ENCODE measurements around the gene CAVIN2. TPM values are rescaled to one million over a fixed set of nuclear protein-coding genes. Genes with fewer than 3 reads are reported as not detected.

CAVIN2 gene, protein sequence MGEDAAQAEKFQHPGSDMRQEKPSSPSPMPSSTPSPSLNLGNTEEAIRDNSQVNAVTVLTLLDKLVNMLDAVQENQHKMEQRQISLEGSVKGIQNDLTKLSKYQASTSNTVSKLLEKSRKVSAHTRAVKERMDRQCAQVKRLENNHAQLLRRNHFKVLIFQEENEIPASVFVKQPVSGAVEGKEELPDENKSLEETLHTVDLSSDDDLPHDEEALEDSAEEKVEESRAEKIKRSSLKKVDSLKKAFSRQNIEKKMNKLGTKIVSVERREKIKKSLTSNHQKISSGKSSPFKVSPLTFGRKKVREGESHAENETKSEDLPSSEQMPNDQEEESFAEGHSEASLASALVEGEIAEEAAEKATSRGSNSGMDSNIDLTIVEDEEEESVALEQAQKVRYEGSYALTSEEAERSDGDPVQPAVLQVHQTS
- 10 to 100 TPM in 4 of 6 experiments, 1 to 10 TPM in 2; 3.1 to 15.9 (median 14.5) TPM for total RNA-seq (2021; fragmentation: NEBNext Ultra II Directional; extraction: Animal tissue kit (Norgen Biotek cat#: 25700))
- long read RNA-seq, transcript CAVIN2-201 (2 exons, 3,229 nt), result major isoform, 5 of 7 reads
- long read RNA-seq, partial matches to known transcripts, result 1 of 7 reads
- long read RNA-seq, other reads (novel, unspliced or antisense), result 1 of 7 reads

DNA sequence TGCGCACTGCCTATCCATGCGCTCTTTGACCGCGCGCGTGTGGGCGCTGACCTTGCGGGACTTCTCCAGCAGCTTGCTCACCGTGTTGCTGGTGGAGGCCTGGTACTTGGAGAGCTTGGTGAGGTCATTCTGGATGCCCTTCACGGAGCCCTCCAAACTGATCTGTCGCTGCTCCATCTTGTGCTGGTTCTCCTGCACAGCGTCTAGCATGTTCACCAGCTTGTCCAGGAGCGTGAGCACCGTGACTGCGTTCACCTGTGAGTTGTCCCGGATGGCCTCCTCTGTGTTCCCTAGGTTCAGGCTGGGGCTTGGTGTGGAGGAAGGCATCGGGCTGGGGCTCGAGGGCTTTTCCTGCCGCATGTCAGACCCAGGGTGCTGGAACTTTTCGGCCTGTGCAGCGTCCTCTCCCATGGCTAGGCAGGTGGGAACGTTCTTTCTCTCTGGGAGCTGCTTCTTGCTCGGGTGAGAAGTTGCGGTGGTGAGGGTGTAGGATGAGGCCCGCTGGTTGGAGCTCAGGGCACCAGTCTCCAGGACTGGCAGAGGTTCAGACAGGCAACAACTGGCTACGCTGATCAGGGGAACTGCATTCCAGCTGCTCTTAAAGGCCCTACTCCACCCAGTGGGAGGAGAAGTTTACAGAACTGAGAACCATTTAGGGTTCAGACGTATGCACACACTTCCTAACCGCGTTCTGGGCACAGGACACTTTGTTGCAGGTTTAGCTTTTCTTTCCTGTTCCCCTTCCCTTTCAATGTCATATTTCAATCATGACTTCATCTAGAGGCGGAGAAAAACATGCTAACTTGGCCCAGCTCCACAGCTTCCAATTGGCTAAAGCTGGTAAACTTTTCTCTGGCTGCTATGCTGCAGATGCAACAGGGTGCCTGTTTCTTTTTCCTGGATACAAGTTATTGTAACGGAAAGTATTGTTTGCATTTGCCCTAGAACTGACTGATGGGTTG lies at the start of gene CAVIN2:
Gene CAVIN2, minus strand, starts transcription at position 574 of the 962 bp plus-strand sequence. Its CDS starts 163 bp downstream, at position 411.
- Mint-ChIP-seq H3K4me1 (ENCODE audit: low read depth) (peaks cover 54% of the 10 kb centered on the region), H3K4me3 (peak within 1 kb of the TSS; percentile 68), H3K27ac (peak within 1 kb of the TSS; percentile 70), H3K36me3 (ENCODE audit: low read depth) (peaks cover 5% of the 10 kb centered on the region; the same call in 1 of the 2 replicates), H3K9me3 (no peaks in the 10 kb centered on the region), H3K27me3 (ENCODE audit: insufficient read depth) (no peaks in the 10 kb centered on the region)
- peak; percentile 40 for DNase-seq
- TF ChIP-seq, protein P1, sequence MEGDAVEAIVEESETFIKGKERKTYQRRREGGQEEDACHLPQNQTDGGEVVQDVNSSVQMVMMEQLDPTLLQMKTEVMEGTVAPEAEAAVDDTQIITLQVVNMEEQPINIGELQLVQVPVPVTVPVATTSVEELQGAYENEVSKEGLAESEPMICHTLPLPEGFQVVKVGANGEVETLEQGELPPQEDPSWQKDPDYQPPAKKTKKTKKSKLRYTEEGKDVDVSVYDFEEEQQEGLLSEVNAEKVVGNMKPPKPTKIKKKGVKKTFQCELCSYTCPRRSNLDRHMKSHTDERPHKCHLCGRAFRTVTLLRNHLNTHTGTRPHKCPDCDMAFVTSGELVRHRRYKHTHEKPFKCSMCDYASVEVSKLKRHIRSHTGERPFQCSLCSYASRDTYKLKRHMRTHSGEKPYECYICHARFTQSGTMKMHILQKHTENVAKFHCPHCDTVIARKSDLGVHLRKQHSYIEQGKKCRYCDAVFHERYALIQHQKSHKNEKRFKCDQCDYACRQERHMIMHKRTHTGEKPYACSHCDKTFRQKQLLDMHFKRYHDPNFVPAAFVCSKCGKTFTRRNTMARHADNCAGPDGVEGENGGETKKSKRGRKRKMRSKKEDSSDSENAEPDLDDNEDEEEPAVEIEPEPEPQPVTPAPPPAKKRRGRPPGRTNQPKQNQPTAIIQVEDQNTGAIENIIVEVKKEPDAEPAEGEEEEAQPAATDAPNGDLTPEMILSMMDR (IDR thresholded peaks at IDR 0.05), result no peak

- H3K27me3 Mint-ChIP-seq (ENCODE audit: insufficient read depth), result no peaks in the 10 kb centered on the region
- H3K27ac Mint-ChIP-seq, result peak overlapping the region; percentile 92
- peaks cover 9% of the 10 kb centered on the region for H3K9me3 Mint-ChIP-seq
- no peak for DNase-seq
- H3K4me1 Mint-ChIP-seq (ENCODE audit: low read depth), result peaks cover 77% of the 10 kb centered on the region
- H3K36me3 Mint-ChIP-seq (ENCODE audit: low read depth), result peaks cover 13% of the 10 kb centered on the region
- no peak overlapping the region; the same call in 1 of the 2 replicates for H3K4me3 Mint-ChIP-seq
- TF ChIP-seq, protein P1 (IDR thresholded peaks at IDR 0.05), result no peak
Measured at GRCh38 chr2:191895743-191896142, 48.9 kb upstream of the CAVIN2 start.

DNA sequence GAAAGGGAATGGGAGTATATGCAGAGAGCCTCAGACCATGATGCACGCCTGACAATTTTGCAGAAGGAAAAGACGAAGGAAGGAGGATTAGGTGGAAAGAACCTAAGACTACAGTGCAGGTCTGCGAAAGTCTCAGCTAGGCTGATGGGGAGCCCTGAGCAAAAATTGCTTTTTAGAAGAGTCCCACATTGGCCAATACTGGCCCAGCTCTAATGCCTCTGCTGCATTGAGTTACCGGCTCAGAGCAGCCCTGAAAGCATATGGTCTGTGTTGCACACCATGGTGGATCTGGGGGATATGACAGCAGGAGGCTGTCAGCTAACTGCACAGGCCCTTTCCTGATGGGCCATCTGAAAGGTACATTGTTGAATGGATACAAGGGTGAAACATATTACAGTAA lies 48.3 kb upstream of the CAVIN2 start:
- H3K9me3 Mint-ChIP-seq, result peaks cover 9% of the 10 kb centered on the region
- no peak for DNase-seq
- no peaks in the 10 kb centered on the region for H3K27me3 Mint-ChIP-seq (ENCODE audit: insufficient read depth)
- H3K4me1 Mint-ChIP-seq (ENCODE audit: low read depth), result peaks cover 71% of the 10 kb centered on the region
- H3K27ac Mint-ChIP-seq, result peak overlapping the region; percentile 92
- peak overlapping the region; percentile 58 for H3K4me3 Mint-ChIP-seq
- TF ChIP-seq, protein P1 (IDR thresholded peaks at IDR 0.05), result no peak
- peaks cover 13% of the 10 kb centered on the region for H3K36me3 Mint-ChIP-seq (ENCODE audit: low read depth)

DNA sequence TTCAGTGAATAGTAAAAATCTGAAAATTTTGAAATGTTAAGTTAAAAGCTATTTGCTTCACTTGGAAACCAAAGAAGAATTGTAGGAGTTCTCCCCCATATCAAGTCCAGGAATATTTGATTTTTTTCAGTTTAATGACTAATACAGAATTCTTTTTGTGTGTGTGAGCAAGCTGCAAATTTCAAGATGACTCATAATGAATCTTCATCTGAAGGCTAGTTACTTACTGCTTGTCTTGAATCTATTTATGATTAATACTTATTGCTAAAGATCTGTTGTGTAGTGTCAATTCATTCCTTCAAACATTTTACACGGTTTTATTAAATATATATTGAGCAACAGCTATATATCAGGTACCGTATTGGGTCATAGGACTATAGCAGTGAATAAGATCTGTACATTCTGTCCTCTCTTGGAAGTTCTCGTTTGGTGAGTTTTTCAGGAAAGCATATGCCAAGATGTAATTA lies 47.8 kb upstream of the CAVIN2 start:
- Mint-ChIP-seq H3K9me3 (peaks cover 9% of the 10 kb centered on the region), H3K36me3 (ENCODE audit: low read depth) (peaks cover 18% of the 10 kb centered on the region), H3K27ac (peak overlapping the region; percentile 92), H3K4me1 (ENCODE audit: low read depth) (peaks cover 71% of the 10 kb centered on the region), H3K4me3 (peak overlapping the region; percentile 74), H3K27me3 (ENCODE audit: insufficient read depth) (no peaks in the 10 kb centered on the region)
- TF ChIP-seq, protein P1 (IDR thresholded peaks at IDR 0.05), result no peak
- peak; percentile 84 for DNase-seq

DNA sequence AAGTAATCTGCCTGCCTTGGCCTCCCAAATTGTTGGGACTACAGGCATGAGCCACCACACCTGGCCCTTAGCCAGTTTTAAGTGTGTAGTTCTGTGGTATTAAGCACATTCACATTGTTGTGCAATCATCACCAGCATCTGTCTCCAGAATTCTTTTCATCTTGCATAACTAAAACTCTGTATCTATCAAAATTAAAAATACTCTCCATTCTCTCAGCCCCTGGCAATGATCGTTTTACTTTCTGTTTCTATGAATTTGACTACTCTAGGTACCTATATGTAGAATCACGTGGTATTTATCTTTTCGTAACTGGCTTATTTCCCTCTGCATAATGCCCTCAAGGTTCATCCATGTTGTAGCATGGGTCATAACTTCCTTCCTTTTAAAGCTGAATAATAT lies 45.5 kb upstream of the CAVIN2 start:
- TF ChIP-seq, protein P1 (IDR thresholded peaks at IDR 0.05), result no peak
- H3K27ac Mint-ChIP-seq, result peak overlapping the region; percentile 19; the same call in 1 of the 2 replicates
- H3K4me3 Mint-ChIP-seq, result peak overlapping the region; percentile 49; the same call in 1 of the 2 replicates
- H3K36me3 Mint-ChIP-seq (ENCODE audit: low read depth), result peaks cover 19% of the 10 kb centered on the region
- no peaks in the 10 kb centered on the region for H3K27me3 Mint-ChIP-seq (ENCODE audit: insufficient read depth)
- peaks cover 57% of the 10 kb centered on the region for H3K4me1 Mint-ChIP-seq (ENCODE audit: low read depth)
- DNase-seq, result peak; percentile 55
- peaks cover 9% of the 10 kb centered on the region for H3K9me3 Mint-ChIP-seq

Data from HFFc6 (cell line).